Measurements from ENCODE around the gene SEH1L. TPM values are rescaled to one million over a fixed set of nuclear protein-coding genes. Genes with fewer than 3 reads are reported as not detected.
"Not testable (repeated sequence)": the region's sequence is repeated elsewhere in the genome, so short reads cannot be mapped to it uniquely, and the experiment has no call there.

Gene SEH1L
- 100 to 1,000 TPM; 160 to 179 (median 174) TPM for total RNA-seq

- ATAC-seq (peak; percentile 80 to 83), DNase-seq (peak; percentile 100)
- H3K4me1 Mint-ChIP-seq (ENCODE audit: low read depth): peaks cover 39% of the 10 kb centered on the region
- H3K27me3 Mint-ChIP-seq (ENCODE audit: low read depth): no peaks in the 10 kb centered on the region
- H3K9me3 Mint-ChIP-seq: no peaks in the 10 kb centered on the region
- H3K4me3 Mint-ChIP-seq: peak within 1 kb of the TSS; percentile 94
- peaks cover 10% of the 10 kb centered on the region for H3K36me3 Mint-ChIP-seq (ENCODE audit: insufficient read depth)
Measured at GRCh38 chr18:12947285-12948049, at the start of gene SEH1L. SEH1L (plus strand) TSS chr18:12948011; CDS start chr18:12948122, 111 bp downstream.

- not testable (repeated sequence) for H3K36me3 Mint-ChIP-seq (ENCODE audit: insufficient read depth); H3K27me3 Mint-ChIP-seq (ENCODE audit: low read depth); DNase-seq; ATAC-seq; H3K9me3 Mint-ChIP-seq; H3K4me3 Mint-ChIP-seq
- peaks cover 15% of the 10 kb centered on the region for H3K4me1 Mint-ChIP-seq (ENCODE audit: low read depth)
Measured at GRCh38 chr18:12901208-12901607, 46.6 kb upstream of the SEH1L start.

DNA sequence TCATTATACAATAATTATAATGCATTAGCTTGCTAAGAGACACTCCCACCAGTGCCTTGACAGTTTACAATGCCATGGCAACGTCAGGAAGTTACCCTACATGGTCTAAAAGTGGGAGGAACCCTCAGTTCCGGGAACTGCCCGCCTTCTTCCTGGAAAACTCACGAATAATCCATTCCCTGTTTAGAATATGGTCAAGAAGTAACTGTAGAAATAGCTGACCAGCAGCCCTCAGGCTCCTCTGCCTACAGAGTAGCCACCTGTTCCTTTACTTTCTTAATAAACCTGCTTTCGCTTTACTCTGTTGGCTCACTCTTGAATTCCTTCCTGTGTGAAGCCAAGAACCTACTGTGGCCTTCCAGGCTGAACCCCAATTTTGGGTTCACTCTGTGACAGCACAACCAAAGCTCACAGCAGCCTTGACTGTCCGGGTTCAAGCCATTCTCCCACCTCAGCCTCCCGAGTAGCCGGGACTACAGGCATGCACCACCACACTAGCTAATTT, 43.7 kb upstream of the SEH1L start:
- DNase-seq: peak; percentile 48
- ATAC-seq: peak; percentile 43 to 48
- Mint-ChIP-seq H3K4me3 (peak overlapping the region; percentile 40), H3K27me3 (ENCODE audit: low read depth) (no peaks in the 10 kb centered on the region), H3K9me3 (no peaks in the 10 kb centered on the region), H3K36me3 (ENCODE audit: insufficient read depth) (no peaks in the 10 kb centered on the region), H3K4me1 (ENCODE audit: low read depth) (peaks cover 13% of the 10 kb centered on the region)

DNA sequence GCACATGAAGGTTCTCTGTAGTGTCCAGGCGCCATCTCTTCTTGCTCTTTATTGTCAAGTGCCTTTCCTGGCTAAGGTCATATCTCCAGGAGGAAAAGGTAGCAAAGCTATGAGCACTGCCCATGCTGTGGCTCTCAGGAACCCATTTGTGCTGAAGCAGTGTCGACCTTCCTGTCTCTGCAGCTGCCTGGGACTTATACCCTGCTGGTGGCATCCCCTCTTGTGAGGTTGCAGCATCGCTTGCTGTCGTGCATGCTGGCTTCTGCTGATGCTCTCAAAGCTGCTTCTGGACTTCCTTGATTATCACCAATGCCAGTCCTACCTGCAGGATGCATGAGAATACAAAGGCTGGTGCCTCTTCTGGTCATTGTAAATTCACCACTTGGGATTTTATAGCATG, 41.7 kb upstream of the SEH1L start:
- Mint-ChIP-seq H3K27me3 (ENCODE audit: low read depth) (no peaks in the 10 kb centered on the region), H3K4me3 (no peak overlapping the region), H3K9me3 (no peaks in the 10 kb centered on the region), H3K4me1 (ENCODE audit: low read depth) (peaks cover 16% of the 10 kb centered on the region), H3K36me3 (ENCODE audit: insufficient read depth) (no peaks in the 10 kb centered on the region)
- ATAC-seq (no peak), DNase-seq (no peak)

- Mint-ChIP-seq H3K27me3 (ENCODE audit: low read depth) (no peaks in the 10 kb centered on the region), H3K4me1 (ENCODE audit: low read depth) (peaks cover 19% of the 10 kb centered on the region), H3K36me3 (ENCODE audit: insufficient read depth) (no peaks in the 10 kb centered on the region), H3K4me3 (no peak overlapping the region), H3K9me3 (no peaks in the 10 kb centered on the region)
- ATAC-seq (no peak), DNase-seq (no peak)
Measured at GRCh38 chr18:12906773-12907172, 41.0 kb upstream of the SEH1L start.

DNA sequence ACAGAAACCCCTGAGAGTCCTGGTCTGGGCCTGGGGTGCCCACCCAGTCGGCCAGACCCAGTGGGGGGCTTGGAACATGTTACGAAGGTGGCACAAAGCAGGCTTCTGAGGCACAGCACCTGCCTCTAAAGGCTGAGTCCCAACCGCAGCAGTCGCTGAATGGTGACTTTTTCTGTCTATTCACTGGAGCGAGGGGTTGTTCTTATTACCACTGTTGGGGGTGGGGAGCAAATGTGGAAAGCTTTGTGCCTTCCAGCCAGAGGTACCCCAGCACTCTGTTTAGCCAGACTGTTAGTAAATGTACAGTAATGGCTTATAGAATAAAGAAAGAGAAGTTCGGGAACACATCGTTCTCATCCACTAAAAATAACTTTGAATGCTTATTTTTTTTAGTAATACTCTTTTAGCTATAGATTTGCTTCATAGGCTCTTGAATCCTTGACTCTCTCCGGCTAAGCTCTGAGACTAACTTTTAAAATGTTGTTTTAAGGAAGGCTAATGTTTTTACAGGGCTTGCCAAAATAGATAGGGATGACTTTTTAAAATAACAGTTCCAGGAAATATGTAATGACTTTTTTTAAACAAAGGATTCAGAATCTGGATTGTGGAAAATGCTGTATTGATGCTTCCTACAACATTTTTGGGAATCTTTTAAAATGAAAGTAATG, 40.4 kb upstream of the SEH1L start:
- DNase-seq (no peak), ATAC-seq (no peak)
- no peaks in the 10 kb centered on the region for H3K27me3 Mint-ChIP-seq (ENCODE audit: low read depth)
- no peak overlapping the region for H3K4me3 Mint-ChIP-seq
- no peaks in the 10 kb centered on the region for H3K36me3 Mint-ChIP-seq (ENCODE audit: insufficient read depth)
- H3K4me1 Mint-ChIP-seq (ENCODE audit: low read depth): peaks cover 19% of the 10 kb centered on the region
- no peaks in the 10 kb centered on the region for H3K9me3 Mint-ChIP-seq

DNA sequence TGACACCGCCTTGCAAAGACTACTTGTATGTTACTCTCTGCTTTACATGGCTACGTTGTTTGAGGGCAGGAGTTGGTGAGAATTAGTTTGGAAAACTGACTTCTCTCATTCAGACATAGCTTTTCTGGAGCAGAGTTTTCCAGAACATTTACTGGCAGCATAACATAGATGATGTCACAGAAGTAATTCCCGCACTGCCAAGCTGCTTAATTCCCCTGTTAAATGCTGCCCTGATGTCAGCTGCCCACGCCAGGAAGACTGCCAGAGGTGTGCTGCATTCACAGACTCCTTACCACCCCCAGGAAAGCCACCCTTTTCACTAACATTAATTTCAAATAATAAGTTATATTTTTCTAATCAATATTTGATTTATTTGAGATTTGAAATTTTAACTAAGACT, 39.1 kb upstream of the SEH1L start:
- H3K4me1 Mint-ChIP-seq (ENCODE audit: low read depth): peaks cover 17% of the 10 kb centered on the region

DNA sequence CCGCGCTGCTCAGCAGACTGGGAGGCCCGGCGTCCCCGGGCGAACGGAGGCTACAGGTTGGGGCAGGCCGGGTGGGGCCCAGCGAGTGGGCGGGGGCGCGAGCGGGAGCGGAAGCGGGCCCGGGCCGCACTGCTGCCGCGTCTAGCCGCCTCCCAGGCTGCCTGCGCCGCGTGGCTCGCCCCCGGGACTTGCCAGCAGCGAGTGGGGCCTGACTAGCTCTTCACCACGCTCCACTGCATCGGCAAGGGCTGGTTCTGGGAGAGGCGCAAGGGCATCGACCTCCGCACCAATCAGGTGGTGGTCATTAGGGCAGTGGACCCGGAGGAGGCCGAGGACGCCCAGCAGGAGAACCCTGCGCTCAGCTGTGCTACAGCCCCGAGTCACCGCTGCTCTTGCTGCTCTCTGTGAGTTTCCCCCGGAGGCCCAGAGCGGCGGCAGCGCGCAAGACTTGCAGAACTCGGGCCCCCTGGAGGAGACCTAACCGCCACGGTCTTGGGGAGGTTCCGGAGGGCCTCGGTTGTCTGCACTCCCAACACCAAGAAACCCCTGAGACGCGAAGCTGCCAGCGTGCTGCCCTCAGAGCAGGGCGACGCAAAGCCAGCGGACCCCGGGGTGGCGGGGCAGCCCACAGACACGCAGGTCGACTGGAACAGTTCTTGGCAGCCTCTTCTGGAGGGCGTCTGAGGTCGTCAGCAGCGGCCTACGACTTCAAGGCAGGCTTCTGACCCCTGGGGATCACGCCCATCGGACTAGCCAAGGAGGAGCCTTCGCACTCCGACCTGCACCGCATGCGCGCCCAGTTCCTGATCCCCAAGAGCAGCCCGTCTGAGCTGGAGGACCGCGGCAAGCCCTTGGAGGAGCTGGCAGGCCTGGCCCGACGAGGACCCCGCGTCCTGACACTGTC, 36.5 kb upstream of the SEH1L start:
- no peaks in the 10 kb centered on the region for H3K27me3 Mint-ChIP-seq (ENCODE audit: low read depth)
- peaks cover 4% of the 10 kb centered on the region for H3K9me3 Mint-ChIP-seq
- H3K4me3 Mint-ChIP-seq: peak overlapping the region; percentile 54
- H3K36me3 Mint-ChIP-seq (ENCODE audit: insufficient read depth): no peaks in the 10 kb centered on the region
- DNase-seq (peak; percentile 42), ATAC-seq (peak; percentile 86 to 93)
- H3K4me1 Mint-ChIP-seq (ENCODE audit: low read depth): peaks cover 8% of the 10 kb centered on the region

More for the DNA sequence above, 39.1 kb upstream of the SEH1L start:
- DNase-seq (no peak), ATAC-seq (no peak)
- H3K4me3 Mint-ChIP-seq: no peak overlapping the region
- peaks cover 4% of the 10 kb centered on the region for H3K9me3 Mint-ChIP-seq
- no peaks in the 10 kb centered on the region for H3K27me3 Mint-ChIP-seq (ENCODE audit: low read depth)
- H3K36me3 Mint-ChIP-seq (ENCODE audit: insufficient read depth): no peaks in the 10 kb centered on the region

GRCh38 chr18:12911929-12912703, 35.7 kb upstream of the SEH1L start:
- ATAC-seq (no peak), DNase-seq (no peak)
- peaks cover 8% of the 10 kb centered on the region for H3K4me1 Mint-ChIP-seq (ENCODE audit: low read depth)
- peaks cover 4% of the 10 kb centered on the region for H3K9me3 Mint-ChIP-seq
- no peaks in the 10 kb centered on the region for H3K27me3 Mint-ChIP-seq (ENCODE audit: low read depth)
- no peak overlapping the region for H3K4me3 Mint-ChIP-seq
- no peaks in the 10 kb centered on the region for H3K36me3 Mint-ChIP-seq (ENCODE audit: insufficient read depth)

DNA sequence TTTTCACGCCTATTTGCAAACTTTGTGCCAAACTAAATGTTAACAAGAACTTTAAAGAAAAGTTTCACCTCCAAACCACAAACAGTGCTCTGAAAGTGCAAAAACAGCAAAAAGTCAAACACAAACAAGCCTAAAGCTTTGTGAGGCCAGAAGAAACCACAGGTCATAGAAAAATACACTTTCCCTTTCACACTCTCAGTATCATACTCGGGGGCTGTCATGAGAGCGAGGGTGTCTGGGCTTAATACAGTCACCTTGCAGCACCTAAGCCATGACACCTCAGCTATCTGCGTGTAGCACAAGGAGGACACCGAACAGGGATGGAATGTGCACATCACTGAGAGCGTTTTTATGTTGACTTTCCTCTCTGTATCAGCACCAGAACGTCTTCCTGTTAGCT, 26.6 kb upstream of the SEH1L start:
- Mint-ChIP-seq H3K9me3 (no peaks in the 10 kb centered on the region), H3K27me3 (ENCODE audit: low read depth) (no peaks in the 10 kb centered on the region), H3K4me1 (ENCODE audit: low read depth) (peaks cover 12% of the 10 kb centered on the region), H3K36me3 (ENCODE audit: insufficient read depth) (no peaks in the 10 kb centered on the region), H3K4me3 (peak overlapping the region; percentile 0)
- DNase-seq (no peak), ATAC-seq (peak; percentile 92 to 95)

DNA sequence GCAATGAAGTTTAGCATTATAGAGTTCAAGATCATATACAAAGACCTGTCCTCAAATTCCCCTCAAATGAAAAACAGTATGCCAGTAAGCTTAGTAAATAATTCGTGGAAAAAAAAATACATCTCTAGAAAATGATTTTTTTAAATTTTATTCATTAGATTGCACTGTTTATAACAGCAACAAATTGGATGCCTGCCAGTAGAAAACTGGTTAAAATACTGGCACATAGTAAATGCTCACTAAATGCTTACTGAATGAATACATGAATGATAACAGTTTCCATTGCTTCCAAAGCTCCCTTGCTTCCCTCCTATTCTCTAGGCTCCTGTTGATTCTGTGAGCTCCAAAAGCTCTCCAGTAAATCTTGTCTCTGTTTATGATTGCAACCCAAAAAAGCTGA, 25.5 kb upstream of the SEH1L start:
- ATAC-seq: no peak

GRCh38 chr18:12924616-12925015, 23.2 kb upstream of the SEH1L start:
- H3K4me3 Mint-ChIP-seq: no peak overlapping the region
- no peaks in the 10 kb centered on the region for H3K36me3 Mint-ChIP-seq (ENCODE audit: insufficient read depth)
- H3K27me3 Mint-ChIP-seq (ENCODE audit: low read depth): no peaks in the 10 kb centered on the region
- ATAC-seq (no peak), DNase-seq (no peak)
- no peaks in the 10 kb centered on the region for H3K9me3 Mint-ChIP-seq
- H3K4me1 Mint-ChIP-seq (ENCODE audit: low read depth): peaks cover 11% of the 10 kb centered on the region

More for the DNA sequence above, 25.5 kb upstream of the SEH1L start:
- Mint-ChIP-seq H3K36me3 (ENCODE audit: insufficient read depth) (no peaks in the 10 kb centered on the region), H3K4me3 (no peak overlapping the region), H3K4me1 (ENCODE audit: low read depth) (peaks cover 12% of the 10 kb centered on the region), H3K27me3 (ENCODE audit: low read depth) (no peaks in the 10 kb centered on the region), H3K9me3 (no peaks in the 10 kb centered on the region)
- DNase-seq: no peak

GRCh38 chr18:12928206-12928605, 19.6 kb upstream of the SEH1L start:
- ATAC-seq (no peak), DNase-seq (no peak)
- Mint-ChIP-seq H3K4me3 (no peak overlapping the region), H3K9me3 (no peaks in the 10 kb centered on the region), H3K27me3 (ENCODE audit: low read depth) (no peaks in the 10 kb centered on the region), H3K4me1 (ENCODE audit: low read depth) (no peaks in the 10 kb centered on the region), H3K36me3 (ENCODE audit: insufficient read depth) (no peaks in the 10 kb centered on the region)

Measured in activated T-cell treated with anti-CD3 and anti-CD28 coated beads, Interleukin-2, amount 50 U/mL, for 4 hours (primary cell).